ENCODE results near the gene AVPR2.

Gene AVPR2

DNA sequence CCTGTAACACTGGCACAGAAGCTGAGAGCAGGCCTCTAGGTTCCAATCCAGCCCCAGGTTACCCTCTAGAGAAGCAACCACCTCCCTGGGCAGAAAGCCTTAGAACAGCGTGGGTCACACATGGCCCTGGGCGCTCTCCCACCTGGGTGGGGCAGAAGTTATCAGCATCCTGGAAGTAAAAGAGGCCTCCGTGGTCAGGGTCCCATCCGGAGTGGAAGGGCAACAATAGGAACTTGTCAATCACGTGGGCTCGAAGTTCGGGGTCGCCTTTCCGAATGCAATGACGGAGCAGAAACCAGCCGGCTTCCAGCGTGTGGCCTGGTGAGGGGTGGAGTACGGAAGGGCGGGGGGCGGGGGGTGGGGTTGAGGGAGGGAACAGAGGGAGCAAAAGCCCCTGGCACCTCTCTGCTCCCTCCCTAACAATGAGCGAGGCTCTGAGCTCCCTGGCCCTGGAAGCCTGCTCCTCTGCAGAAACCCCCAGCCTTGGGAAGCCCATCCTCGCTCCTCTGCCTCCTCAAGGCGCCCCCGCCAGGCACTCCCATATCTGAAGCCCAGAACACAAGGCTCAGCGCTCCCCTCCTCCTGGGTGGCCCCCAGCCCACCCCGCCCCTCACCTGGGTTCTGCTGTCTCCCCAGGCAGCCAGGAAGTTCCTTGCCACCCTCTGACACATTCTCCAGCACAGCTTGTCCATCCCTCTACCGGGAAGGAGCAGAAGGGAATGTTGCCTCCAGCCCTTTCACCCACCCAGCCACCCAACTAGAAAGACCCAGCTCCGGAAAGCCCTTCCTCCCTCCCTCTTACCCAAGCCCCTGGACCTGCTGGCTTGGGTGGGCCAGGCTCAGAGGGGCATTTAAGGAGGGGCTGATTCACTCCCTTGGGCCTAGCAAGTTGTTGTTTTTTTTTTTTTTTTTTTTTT is 37.1 kb downstream of the AVPR2 start:
- no peak for ATAC-seq
- no peak for TF ChIP-seq GLIS3 (CRISPR knock-in tag; IDR thresholded peaks at IDR 0.05)
- TF ChIP-seq ZFP3 (CRISPR knock-in tag; IDR thresholded peaks at IDR 0.05), result no peak
- TF ChIP-seq, protein P1, sequence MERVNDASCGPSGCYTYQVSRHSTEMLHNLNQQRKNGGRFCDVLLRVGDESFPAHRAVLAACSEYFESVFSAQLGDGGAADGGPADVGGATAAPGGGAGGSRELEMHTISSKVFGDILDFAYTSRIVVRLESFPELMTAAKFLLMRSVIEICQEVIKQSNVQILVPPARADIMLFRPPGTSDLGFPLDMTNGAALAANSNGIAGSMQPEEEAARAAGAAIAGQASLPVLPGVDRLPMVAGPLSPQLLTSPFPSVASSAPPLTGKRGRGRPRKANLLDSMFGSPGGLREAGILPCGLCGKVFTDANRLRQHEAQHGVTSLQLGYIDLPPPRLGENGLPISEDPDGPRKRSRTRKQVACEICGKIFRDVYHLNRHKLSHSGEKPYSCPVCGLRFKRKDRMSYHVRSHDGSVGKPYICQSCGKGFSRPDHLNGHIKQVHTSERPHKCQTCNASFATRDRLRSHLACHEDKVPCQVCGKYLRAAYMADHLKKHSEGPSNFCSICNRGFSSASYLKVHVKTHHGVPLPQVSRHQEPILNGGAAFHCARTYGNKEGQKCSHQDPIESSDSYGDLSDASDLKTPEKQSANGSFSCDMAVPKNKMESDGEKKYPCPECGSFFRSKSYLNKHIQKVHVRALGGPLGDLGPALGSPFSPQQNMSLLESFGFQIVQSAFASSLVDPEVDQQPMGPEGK (CRISPR knock-in tag; IDR thresholded peaks at IDR 0.05; ENCODE audit: borderline replicate concordance), result no peak
- no peak for TF ChIP-seq ZNF565 (CRISPR knock-in tag; conservative IDR thresholded peaks at IDR 0.05; ENCODE audit: low read depth)
- no peak for TF ChIP-seq SNAI2 (CRISPR knock-in tag; IDR thresholded peaks at IDR 0.05)
- no peak for TF ChIP-seq ZNF8 (CRISPR knock-in tag; IDR thresholded peaks at IDR 0.05)
- TF ChIP-seq ZNF70 (CRISPR knock-in tag; IDR thresholded peaks at IDR 0.05), result no peak
- no peak for TF ChIP-seq RARB (CRISPR knock-in tag; IDR thresholded peaks at IDR 0.05)
- no peak for TF ChIP-seq TOX (CRISPR knock-in tag; IDR thresholded peaks at IDR 0.05; ENCODE audit: borderline replicate concordance)
- TF ChIP-seq TCF4 (CRISPR knock-in tag; IDR thresholded peaks at IDR 0.05; ENCODE audit: borderline replicate concordance), result no peak
- no peak for TF ChIP-seq CSDC2 (CRISPR knock-in tag; IDR thresholded peaks at IDR 0.05)

DNA sequence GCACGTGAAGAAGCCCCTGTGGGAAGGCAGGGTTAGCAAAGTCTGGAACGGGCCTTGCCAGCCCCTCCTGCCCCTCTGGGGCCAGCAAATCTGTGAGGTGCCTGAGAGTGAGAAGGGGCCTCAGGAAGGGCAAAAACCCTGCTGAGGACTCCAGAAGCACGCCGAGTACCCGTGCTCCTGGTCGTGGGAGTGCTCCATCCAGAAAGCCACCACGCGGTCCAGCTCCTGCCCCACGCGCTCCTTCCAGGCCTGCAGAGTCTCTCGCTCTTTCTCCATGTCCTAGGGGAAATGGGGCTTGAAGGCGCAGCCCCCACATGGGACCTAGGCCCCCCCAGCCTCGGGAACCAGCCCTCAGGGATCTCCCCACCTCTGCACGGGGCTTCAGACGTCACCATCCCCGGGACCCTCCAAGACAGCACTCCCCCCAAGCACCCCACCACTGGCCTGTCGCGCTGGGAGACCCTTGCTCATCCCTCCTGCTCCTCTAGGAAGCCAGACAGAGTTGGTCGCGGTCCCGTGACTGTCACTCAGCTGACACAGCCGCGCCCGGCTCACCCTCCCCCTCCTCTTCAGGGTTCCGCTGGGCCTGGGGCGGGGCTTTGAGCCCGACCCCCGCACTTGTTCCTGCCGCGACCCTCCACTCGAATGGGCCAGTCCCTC is 39.8 kb downstream of the AVPR2 start, which contains the start of gene RENBP:
TSS of gene RENBP (minus strand) at position 504 of the 660 bp plus-strand sequence. CDS start at position 471, 33 bp downstream.
- no peak for ATAC-seq
- TF ChIP-seq, protein P1 (CRISPR knock-in tag; IDR thresholded peaks at IDR 0.05; ENCODE audit: borderline replicate concordance), result no peak
- TF ChIP-seq GLIS3 (CRISPR knock-in tag; IDR thresholded peaks at IDR 0.05) (no peak), ZNF8 (CRISPR knock-in tag; IDR thresholded peaks at IDR 0.05) (no peak), PPARA (CRISPR knock-in tag; IDR thresholded peaks at IDR 0.05; ENCODE audit: borderline replicate concordance) (no peak), BACH2 (CRISPR knock-in tag; IDR thresholded peaks at IDR 0.05; ENCODE audit: borderline replicate concordance) (no peak), POU6F1 (CRISPR knock-in tag; IDR thresholded peaks at IDR 0.05; ENCODE audit: borderline replicate concordance, low read depth) (no peak), TOX (CRISPR knock-in tag; IDR thresholded peaks at IDR 0.05; ENCODE audit: borderline replicate concordance) (no peak), ARNTL (CRISPR knock-in tag; IDR thresholded peaks at IDR 0.05; ENCODE audit: borderline replicate concordance, low read depth) (no peak), CSDC2 (CRISPR knock-in tag; IDR thresholded peaks at IDR 0.05) (no peak), ZNF70 (CRISPR knock-in tag; IDR thresholded peaks at IDR 0.05) (no peak)
- TF ChIP-seq, protein P2, sequence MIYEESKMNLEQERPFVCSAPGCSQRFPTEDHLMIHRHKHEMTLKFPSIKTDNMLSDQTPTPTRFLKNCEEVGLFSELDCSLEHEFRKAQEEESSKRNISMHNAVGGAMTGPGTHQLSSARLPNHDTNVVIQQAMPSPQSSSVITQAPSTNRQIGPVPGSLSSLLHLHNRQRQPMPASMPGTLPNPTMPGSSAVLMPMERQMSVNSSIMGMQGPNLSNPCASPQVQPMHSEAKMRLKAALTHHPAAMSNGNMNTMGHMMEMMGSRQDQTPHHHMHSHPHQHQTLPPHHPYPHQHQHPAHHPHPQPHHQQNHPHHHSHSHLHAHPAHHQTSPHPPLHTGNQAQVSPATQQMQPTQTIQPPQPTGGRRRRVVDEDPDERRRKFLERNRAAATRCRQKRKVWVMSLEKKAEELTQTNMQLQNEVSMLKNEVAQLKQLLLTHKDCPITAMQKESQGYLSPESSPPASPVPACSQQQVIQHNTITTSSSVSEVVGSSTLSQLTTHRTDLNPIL (CRISPR knock-in tag; IDR thresholded peaks at IDR 0.05; ENCODE audit: low read depth), result no peak

DNA sequence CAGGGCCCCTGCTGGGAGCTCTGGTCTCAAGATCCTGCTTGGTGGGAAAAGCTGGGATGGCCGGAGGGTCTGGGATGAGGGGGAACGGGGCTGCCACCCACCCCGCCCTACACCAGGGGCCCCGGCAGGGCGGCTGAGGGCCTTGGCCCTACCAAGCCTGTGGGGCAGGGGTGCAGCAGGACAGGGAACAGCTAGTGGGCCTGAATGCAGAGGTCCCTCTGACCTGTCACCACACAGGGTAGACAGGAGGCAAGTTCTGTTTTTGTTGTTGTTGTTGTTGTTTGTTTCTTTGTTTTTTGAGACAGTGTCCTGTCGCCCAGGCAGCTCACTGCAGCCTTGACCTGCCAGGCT is 40.3 kb downstream of the AVPR2 start:
- ATAC-seq, result no peak
- TF ChIP-seq POU6F1 (CRISPR knock-in tag; IDR thresholded peaks at IDR 0.05; ENCODE audit: borderline replicate concordance, low read depth) (no peak), PPARA (CRISPR knock-in tag; IDR thresholded peaks at IDR 0.05; ENCODE audit: borderline replicate concordance) (no peak), ISL1 (CRISPR knock-in tag; IDR thresholded peaks at IDR 0.05) (no peak), OSR1 (CRISPR knock-in tag; IDR thresholded peaks at IDR 0.05) (no peak), BACH2 (CRISPR knock-in tag; IDR thresholded peaks at IDR 0.05; ENCODE audit: borderline replicate concordance) (no peak), ZNF8 (CRISPR knock-in tag; IDR thresholded peaks at IDR 0.05) (no peak), RARB (CRISPR knock-in tag; IDR thresholded peaks at IDR 0.05) (no peak), GLIS3 (CRISPR knock-in tag; IDR thresholded peaks at IDR 0.05) (no peak), ARNTL (CRISPR knock-in tag; IDR thresholded peaks at IDR 0.05; ENCODE audit: borderline replicate concordance, low read depth) (no peak), ZNF565 (CRISPR knock-in tag; conservative IDR thresholded peaks at IDR 0.05; ENCODE audit: low read depth) (no peak), ZC3H10 (CRISPR knock-in tag; IDR thresholded peaks at IDR 0.05) (no peak), SNAI2 (CRISPR knock-in tag; IDR thresholded peaks at IDR 0.05) (no peak), CSDC2 (CRISPR knock-in tag; IDR thresholded peaks at IDR 0.05) (no peak)
- TF ChIP-seq, protein P3, sequence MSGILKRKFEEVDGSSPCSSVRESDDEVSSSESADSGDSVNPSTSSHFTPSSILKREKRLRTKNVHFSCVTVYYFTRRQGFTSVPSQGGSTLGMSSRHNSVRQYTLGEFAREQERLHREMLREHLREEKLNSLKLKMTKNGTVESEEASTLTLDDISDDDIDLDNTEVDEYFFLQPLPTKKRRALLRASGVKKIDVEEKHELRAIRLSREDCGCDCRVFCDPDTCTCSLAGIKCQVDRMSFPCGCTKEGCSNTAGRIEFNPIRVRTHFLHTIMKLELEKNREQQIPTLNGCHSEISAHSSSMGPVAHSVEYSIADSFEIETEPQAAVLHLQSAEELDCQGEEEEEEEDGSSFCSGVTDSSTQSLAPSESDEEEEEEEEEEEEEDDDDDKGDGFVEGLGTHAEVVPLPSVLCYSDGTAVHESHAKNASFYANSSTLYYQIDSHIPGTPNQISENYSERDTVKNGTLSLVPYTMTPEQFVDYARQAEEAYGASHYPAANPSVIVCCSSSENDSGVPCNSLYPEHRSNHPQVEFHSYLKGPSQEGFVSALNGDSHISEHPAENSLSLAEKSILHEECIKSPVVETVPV (CRISPR knock-in tag; IDR thresholded peaks at IDR 0.05), result no peak
- TF ChIP-seq, protein P2 (CRISPR knock-in tag; IDR thresholded peaks at IDR 0.05; ENCODE audit: low read depth), result no peak
